GM19372 (cell line): ENCODE results near the gene FGF1.

ENCODE experiments used
- ATAC-seq: cut with Tn5 transposase; IDR thresholded peaks from one replicate; pipeline ENCODE4 v1.9.1; 2021; ENCODE audit warnings: mild to moderate bottlenecking, low read depth, moderate library complexity; ENCODE audit not compliant: unreplicated experiment

The FGF1 gene

GRCh38 chr5:142671801-142672200 is 14.1 kb downstream of the FGF1 start:
- ATAC-seq = no peak

GRCh38 chr5:142671266-142671665 is 14.6 kb downstream of the FGF1 start:
- ATAC-seq = no peak

DNA sequence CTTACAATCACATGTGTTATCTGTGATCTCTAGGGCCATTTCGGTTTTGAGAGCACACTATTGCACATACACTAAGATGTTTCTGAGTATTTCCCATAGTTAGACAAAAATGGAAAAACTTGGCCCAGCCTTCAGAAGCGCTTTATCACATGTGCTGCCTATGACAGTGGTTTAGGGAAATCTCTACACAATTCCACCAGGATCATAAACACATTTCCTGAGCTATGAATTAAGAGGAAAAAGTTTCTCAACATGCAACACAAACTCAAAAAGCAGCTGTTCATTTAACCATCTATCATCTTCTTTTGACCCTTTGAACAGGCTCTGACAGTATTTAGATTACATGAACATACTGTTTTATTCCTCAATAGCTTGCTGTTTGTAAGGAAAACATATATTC is 15.1 kb downstream of the FGF1 start:
- ATAC-seq = no peak

DNA sequence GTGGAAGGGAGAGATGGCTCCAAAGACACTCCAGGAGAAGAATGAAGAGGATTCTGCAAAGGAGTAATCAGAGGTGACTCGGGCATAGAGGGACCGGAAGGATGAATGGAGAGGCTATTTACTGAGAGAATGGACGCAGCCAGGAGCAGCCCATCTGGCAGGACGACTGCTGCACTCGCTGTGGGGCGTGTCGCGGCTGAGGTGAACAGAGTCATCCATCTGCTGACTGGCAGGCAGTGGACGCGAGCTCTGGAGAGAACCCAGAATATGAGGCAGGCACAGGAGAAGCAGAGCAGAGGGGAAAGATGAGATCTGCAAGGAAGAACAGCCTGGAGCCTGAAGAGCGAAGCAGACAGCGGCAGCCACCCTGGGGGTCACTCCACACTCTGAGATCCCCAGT is 16.4 kb downstream of the FGF1 start:
- no peak for ATAC-seq

DNA sequence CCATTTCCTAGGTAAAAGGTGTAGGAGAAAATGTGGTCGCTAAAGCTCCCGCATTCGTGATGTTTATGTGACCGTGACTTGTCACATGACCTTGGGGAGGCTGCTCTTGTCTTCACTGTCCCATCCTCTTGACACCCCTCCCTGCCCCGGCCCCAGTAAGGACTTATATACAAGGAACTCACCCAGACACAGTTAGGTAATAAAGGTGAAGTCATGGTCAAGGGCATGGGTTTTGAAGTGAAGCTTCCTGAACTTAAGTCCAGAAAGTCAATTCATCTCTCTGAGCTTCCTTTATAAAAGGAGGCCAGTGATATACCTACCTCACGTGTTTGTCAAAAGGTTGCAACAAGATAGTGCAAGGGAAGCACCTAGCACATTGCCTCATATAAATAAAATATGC is 17.6 kb downstream of the FGF1 start:
- ATAC-seq = no peak

DNA sequence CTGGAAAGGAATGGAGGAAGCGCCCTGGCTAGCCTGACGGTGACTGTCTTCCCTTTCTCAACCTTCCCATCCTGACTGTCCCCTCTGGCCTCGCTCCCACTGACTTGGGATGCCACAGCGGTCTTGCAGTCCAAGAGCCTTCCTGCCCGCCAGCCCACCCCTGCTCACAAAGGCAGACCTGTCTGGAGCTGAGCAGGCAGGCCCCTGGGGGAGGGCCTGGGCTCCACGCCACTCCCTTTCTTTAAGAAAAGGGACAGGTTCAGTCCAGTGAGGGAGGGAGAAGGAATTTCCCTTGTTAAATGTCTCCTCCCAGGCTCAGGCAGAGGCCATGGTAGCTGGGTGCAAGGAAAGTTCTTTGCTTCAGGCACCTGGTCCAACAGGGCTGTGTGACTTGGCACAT is 18.1 kb downstream of the FGF1 start:
- ATAC-seq = no peak

- ATAC-seq = no peak
These were observed 21.3 kb downstream of the FGF1 start for GRCh38 chr5:142664636-142665035.

- no peak for ATAC-seq
These were observed 21.8 kb downstream of the FGF1 start for GRCh38 chr5:142664067-142664466.

DNA sequence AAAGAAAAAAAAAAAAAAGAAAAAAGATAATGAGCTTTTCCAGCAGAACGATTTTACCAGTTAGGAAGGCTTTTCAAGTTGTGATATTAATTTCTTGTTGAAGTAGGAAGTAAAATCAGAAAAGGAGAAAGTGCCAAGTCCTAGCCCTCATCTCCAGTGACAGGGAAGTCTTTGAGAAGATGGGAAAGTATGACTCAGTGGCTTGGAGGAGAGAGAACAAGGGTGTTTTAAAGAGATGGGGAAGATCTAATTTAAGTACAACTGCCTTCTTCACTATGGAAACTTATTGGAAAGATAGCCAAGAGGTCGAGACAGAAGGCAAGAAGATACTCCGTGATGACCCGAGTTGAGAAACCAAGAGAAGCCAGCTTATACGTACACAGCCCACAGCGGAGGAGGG is 22.6 kb downstream of the FGF1 start:
- ATAC-seq = no peak

GRCh38 chr5:142661957-142662356 is 23.9 kb downstream of the FGF1 start:
- no peak for ATAC-seq

DNA sequence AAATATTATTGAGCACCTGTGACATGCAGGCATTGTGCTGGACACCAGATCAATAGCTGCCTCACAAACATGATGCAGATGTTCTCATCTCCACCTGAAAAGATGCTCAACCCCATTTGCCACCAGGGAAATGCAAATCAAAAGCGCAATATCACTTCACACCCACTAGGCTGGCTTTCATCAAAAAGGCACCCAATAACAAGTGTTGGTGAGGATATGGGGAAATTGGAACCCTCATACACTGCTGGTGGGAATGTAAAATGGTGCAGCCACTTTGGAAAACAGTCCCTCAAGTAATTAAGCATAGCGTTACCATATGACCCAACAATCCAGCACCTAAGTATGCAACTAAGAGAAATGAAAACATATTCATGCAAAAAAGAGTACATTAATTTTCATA is 24.7 kb downstream of the FGF1 start:
- no peak for ATAC-seq

DNA sequence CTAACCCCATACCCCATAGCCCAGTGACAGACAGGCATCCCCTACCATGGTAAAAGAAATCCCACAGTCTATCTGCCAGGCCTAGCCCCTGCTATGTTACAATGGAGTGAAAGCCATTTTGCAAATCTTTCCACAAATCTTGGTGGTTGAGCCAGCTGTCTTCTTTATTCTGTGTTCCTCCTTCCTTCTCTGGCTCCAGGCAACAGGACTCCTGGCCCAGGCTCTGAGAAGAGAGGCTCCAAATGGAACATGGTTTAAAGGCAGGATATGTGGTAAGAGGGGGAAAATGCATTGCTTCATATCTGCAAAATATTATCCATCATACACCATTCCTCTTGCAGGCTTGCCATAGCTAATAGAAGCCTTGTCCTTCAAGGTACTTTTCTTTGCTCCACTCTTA is 25.2 kb downstream of the FGF1 start:
- ATAC-seq = no peak

DNA sequence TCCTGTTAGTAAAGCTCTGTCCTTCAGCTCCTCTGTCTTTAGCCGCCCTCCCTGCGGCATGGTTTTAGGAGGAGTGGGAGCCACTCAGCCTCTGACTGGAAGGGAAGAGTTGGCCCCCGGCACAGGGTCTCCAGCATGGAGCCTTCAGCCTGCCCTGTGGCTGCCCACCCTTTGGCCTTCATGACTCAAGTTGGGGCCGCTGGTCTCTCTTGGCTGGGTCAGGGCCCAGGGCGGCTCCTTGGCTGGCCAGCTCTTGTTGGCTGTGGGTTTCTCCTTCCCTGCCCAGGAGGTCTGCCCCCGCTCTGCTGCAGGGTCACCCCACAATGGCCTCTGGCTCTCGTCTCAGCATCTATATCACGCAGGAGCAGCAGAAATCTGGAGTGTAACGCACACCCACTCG is 25.7 kb downstream of the FGF1 start:
- ATAC-seq = no peak

DNA sequence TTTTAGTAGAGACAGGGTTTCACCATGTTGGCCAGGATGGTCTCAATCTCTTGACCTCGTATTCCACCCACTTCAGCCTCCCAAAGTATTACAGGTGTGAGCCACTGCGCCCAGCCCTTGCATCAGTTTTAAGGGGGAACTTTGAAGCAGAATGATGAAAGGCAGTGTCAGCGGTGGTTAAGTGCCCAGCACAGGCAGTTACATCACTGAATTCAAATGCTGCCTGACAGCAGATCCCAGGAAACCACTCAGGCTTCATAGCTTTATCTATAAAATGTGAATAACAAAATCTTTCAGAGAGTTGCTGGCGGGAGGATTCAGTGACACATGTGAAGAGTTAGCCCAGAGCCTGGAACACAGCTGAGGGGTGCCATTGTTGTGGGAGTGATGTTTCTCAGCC is 26.5 kb downstream of the FGF1 start:
- ATAC-seq = no peak

DNA sequence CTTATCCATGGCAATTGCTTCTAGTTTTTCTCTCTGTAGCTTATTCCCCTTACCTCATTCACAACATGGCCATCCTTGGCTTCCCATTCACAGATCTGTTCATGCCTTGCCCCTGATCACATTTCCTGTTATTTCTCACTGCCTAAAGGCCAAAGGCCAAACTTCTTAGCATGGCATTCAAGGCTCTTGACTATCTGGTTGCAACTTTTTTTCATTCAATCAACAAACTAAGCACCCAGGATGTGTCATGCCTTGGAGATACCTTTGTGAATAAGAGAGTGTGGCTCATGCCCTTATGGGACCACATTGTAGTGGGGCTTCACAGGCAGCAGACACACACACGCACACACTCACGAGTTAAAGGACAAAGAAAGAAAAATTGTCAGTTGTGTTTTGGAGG is 27.6 kb downstream of the FGF1 start:
- ATAC-seq = no peak

GRCh38 chr5:142657446-142657845 is 28.4 kb downstream of the FGF1 start:
- ATAC-seq = no peak

- ATAC-seq = peak; percentile 81
These were observed 30.3 kb downstream of the FGF1 start for GRCh38 chr5:142655339-142656267.

GRCh38 chr5:142654578-142655058 is 31.3 kb downstream of the FGF1 start:
- ATAC-seq = no peak

DNA sequence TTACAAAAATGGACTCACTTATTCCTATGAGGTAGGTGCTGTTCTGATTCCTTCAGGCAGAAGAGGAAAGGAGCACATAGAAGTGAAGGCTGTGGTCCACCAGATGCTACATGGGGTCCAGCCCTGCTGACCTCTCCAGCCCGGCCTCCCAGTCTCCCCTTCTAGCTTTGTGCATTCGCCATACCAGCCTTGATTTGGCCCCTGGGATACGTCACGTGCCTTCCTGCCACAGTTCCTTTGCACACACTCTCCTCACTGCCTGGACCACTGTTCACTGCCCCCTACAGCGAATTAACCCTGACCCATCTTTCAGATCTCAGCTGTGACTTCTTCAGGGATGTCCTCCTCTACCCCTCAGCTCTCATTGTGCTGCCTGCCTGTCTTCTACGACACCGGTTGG is 32.6 kb downstream of the FGF1 start:
- ATAC-seq = no peak

DNA sequence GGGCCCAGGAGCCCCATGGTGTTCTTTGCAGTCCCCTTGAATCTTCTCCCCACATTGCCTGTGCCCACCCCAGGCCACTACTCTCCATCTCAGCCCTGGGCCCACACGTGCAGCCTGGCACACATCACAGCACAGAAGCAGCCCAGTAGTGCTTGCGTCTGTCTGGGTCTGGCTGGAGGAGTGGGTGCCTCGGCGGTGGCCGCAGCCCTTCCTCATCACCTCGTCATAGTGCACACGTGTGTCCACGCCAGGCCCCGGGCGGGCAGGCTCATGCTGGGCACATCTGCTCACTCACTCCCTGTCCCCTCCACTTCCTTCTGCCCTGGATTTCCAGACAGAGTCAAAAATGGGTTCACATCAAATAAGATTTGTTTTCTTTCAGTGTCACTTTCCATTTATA is 33.3 kb downstream of the FGF1 start:
- no peak for ATAC-seq

- ATAC-seq = no peak
These were observed 35.0 kb downstream of the FGF1 start for GRCh38 chr5:142650881-142651280.

GRCh38 chr5:142650060-142650459 is 35.8 kb downstream of the FGF1 start:
- no peak for ATAC-seq
